NT2/D1 (cell line): ENCODE data around the gene EBLN1.

ENCODE experiments used
- SUZ12 ChIP-seq: IDR thresholded peaks from 2 replicates; pipeline ENCODE4 v1.6.1; 2011; ENCODE audit not compliant: insufficient read length, insufficient read depth; ENCODE audit errors: extremely low read depth
- YY1 ChIP-seq: IDR thresholded peaks from 2 replicates; pipeline ENCODE4 v1.6.1; 2011; ENCODE audit not compliant: insufficient read length, insufficient read depth
- ZNF274 ChIP-seq: IDR thresholded peaks from 2 replicates; pipeline ENCODE4 v1.6.1; 2011; ENCODE audit warnings: mild to moderate bottlenecking, low read depth, low read length

- TF ChIP-seq YY1 (no peak), ZNF274 (no peak), SUZ12 (no peak)
These were observed 4.7 kb upstream of the EBLN1 start for GRCh38 chr10:22222236-22223190.
